Activated CD4-positive, CD25-positive, alpha-beta regulatory T cell treated with anti-CD3 and anti-CD28 coated beads, Interleukin-2, amount 50 U/mL, for 72 hours (primary cell): ENCODE measurements around the gene SPDYE18.
"Not testable (repeated sequence)": the region's sequence is repeated elsewhere in the genome, so short reads cannot be mapped to it uniquely, and the experiment has no call there.

ENCODE experiments used
- DNase-seq: peaks from one replicate; pipeline ENCODE4 v3.0.0; 2021

The SPDYE18 gene

DNA sequence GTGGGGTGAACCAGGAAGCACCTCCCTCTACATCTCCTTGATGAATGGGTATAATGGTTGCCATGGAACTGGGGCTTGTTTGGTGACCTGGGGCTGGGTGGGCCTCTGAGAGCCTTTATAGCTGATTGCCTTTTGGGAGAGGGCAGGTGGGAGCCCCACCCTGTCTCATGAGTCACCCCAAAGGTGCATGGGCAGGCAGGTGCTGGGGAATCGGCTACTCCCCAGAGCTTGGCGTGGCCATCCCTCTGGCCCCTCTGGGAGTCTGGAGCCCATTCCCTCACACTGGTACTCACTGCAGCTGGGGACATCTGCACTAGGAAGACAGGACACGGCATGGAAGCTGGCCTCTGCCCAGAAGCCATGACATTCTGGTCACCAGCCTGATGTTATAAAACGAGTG lies at the start of gene SPDYE18:
SPDYE18 (minus strand) TSS at position 2 of the 400 bp plus-strand sequence. CDS start 2,046 bp downstream, outside the sequence.
- DNase-seq: not testable (repeated sequence)

- DNase-seq: not testable (repeated sequence)
Observed at GRCh38 chr7:77108362-77108761, 46.0 kb upstream of the SPDYE18 start.

- DNase-seq: not testable (repeated sequence)
Observed at GRCh38 chr7:77107659-77108058, 45.3 kb upstream of the SPDYE18 start.

DNA sequence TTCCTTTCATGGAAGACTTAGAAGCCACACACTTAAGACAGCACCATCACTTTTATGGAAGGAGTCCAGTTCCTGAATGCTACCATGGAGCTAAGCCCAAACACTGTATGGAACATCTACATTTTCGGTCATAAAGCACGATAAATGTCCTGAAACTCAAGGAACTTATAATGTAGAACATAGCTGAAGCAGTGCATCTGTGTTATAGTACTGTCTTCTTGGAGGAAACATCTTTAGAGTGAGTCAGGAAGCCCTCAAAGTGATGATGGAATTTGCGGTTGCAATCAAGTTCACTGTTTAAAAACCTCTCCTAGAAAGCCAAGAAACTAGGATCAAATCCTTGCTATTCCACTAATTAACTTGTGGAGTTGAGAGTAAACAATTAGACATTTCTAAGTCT lies 43.5 kb upstream of the SPDYE18 start:
- DNase-seq: not testable (repeated sequence)

DNA sequence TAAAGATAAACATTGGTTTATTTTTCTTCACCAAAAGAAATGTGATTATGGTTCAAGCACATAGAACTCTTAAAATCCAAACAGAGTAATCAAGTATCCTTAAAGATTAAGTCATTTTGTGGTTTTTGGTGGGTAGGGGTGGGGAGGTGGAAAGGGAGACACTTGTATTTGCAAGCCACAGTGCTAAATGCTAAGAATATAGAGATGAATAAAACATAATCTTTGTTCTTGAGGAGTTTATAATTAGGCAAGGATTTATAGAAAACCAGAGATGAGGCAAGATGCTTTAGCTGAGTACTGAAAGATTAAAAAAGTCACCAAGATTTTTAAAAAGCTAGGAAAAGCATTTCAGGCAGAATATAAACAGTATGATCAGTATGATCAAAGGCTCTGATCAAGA lies 40.3 kb upstream of the SPDYE18 start:
- not testable (repeated sequence) for DNase-seq

- DNase-seq: not testable (repeated sequence)
Observed at GRCh38 chr7:77101187-77101586, 38.8 kb upstream of the SPDYE18 start.

GRCh38 chr7:77100501-77100900 lies 38.1 kb upstream of the SPDYE18 start:
- DNase-seq: not testable (repeated sequence)

- not testable (repeated sequence) for DNase-seq
Observed at GRCh38 chr7:77092301-77092700, 29.9 kb upstream of the SPDYE18 start.

- DNase-seq: not testable (repeated sequence)
Observed at GRCh38 chr7:77082192-77082591, 19.8 kb upstream of the SPDYE18 start.

GRCh38 chr7:77080236-77080635 lies 17.9 kb upstream of the SPDYE18 start:
- not testable (repeated sequence) for DNase-seq

DNA sequence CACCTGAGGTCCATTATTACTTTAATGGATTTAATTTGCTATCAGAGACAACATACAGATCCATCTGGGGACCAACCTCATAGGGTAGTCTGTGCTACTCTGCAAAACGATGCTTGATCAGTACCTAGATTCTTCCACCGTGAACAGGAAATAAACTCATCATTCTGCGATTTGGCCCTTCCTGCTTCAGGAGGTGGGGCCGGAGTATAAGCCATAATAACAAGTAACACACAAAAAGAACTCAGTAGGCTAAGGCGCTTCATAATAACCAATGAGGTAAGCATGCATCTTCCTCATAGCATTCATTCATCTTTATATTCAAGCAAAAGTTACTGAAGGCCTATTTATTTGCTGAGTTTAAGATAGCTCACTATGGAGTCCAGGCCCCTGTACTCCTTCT lies 17.3 kb upstream of the SPDYE18 start:
- DNase-seq: not testable (repeated sequence)

DNA sequence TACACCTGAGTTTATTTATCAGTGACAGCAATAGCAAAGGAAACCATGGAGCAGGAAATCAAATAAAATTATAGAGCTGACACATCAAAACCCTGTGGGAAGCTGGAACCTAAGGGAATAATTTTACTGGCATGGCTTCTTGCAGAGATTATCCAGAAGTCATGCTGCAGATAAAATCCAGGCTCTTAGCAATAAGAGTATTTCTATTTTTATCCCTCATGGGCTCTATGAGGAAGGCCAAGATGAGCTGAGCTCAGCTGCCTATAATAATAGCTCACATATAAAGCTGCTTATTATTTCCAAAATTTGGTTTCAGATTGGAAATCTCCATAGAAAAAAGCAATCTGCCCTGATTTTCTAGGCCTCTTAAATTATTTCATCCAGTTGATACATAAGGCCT lies 16.8 kb upstream of the SPDYE18 start:
- DNase-seq: not testable (repeated sequence)

GRCh38 chr7:77077060-77077459 lies 14.7 kb upstream of the SPDYE18 start:
- DNase-seq: not testable (repeated sequence)

GRCh38 chr7:77074786-77075396 lies 12.5 kb upstream of the SPDYE18 start:
- not testable (repeated sequence) for DNase-seq

- not testable (repeated sequence) for DNase-seq
Observed at GRCh38 chr7:77071108-77071507, 8.8 kb upstream of the SPDYE18 start.

DNA sequence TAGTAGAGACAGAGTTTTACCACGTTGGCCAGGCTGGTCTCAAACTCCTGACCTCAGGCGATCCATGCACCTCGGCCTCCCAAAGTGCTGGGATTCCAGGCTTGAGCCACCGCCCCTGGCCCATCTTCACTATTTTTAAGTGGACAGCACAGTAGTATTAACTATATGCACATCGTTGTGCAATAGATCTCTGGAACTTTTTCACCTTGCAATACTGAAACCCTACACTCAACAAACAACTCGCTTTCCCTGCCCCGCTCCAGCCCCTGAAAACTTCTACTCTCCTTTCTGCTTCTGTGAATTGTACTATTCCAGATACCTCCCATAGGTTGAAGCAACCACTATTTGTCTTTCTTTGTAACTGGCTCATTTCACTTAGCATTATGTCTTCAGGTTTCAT lies 3.5 kb upstream of the SPDYE18 start:
- DNase-seq: not testable (repeated sequence)

GRCh38 chr7:77063732-77064131 lies 1.4 kb upstream of the SPDYE18 start:
- DNase-seq: not testable (repeated sequence)

GRCh38 chr7:77032261-77032660 lies 30.1 kb downstream of the SPDYE18 start, which contains the start of gene SPDYE17:
TSS of gene SPDYE17 (minus strand) at chr7:77032361. CDS start at chr7:77030570, 1,791 bp downstream.
- DNase-seq: not testable (repeated sequence)

- not testable (repeated sequence) for DNase-seq
Observed at GRCh38 chr7:77026349-77026748, 36.0 kb downstream of the SPDYE18 start.

DNA sequence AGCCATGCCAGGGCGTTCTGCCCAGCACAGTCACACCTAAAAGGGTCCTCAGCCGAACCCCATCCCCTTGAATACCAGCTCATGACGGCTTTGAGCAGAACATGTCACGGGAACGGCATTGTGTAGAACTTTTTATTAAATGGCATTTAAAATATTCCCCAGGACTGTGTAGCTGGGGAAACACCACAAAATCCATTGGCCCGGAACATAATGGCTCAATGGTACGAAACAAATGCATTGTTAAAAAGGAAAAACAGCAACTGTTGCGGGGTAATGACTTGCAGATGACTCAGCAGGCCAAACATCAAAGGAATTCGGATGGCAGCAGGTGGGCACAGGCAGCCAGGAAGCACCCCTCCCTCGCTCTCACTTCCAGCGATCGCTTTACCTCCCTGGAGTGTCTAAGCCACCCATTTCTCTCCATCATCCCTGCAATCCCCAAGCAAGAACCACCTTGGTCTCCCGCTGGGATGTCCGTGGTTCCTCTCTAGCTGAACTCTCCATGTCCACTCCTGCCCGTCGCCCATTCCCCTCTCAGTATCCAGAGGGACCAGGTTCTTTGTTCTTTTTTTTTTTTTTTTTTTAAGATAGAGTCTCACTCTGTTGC lies 52.2 kb downstream of the SPDYE18 start:
- not testable (repeated sequence) for DNase-seq

DNA sequence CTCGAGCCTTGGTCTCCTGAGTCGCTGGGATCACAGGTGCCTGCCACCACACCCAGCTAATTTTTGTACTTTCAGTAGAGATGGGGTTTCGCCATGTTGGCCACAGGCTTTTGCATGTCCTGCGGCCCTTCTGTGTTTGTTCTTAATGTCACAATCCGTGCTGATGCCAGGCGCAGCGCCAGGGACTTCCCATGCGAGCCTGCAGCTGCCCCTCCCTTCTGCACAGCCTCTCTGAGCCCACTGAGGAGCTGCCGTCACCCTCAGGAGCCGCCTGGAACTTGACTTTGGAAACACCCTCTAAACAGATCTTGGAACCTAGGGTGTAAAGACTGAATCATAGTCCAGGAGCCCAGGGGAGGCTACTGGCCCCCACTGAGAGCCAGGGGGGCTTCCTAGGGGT lies 54.4 kb downstream of the SPDYE18 start:
- not testable (repeated sequence) for DNase-seq

DNA sequence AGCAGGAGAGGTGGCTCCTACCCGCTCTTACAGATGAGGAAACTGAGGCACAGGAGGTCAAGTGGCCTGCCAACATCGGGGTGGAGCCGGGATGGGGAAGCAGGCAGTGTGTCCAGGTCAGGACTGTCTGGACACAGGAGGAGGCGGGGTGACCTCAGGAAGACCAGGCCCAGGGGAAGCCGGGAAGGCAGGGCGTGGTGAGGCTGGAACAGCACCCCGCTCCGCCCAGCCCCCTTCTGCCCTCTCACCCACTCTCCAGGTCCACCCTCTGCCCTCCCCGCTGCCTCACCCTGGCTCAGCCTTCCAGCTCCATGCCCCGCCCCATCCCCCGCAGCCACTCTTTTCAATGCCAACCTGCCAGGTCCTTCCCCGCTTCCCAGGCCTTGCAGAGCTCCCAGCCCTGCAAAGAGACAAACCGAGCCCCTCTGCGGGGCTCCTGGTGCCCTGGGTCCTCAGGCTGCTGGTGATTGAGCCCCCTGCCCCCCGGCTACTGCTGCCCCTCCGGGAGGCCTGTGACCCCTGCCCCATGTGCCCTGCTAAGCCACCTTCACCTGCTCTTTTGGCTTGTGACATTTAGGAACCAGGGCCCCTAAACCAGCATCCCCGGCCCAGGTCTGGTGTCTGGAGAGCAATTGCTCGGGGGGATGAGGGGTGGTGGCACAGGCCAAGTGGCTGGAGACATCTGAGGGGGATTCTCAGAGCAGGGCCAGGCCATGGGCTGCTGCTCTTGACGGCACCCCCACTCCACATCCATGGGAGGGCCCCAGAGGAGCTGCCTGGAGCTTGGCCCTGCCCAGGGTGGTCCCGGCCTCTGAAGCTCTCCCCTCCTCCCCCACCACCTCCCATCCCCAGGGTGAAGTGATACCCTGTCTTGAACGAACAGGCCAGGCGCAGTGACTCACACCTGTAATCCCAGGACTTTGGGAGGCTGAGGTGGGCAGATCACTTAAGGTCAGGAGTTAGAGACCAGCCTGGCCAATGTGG lies 55.9 kb downstream of the SPDYE18 start:
- not testable (repeated sequence) for DNase-seq

GRCh38 chr7:77005461-77006057 lies 56.8 kb downstream of the SPDYE18 start:
- DNase-seq: not testable (repeated sequence)
